OCI-LY3 (cell line): ENCODE data around the gene UBA52.
A peak's percentile ranks its signal among the peaks of the same experiment; 100 is the strongest.

ENCODE experiments used
- H2AFZ ChIP-seq: fragments of 200-600, 300-600 bp; shearing (Covaris generic); 2 replicates; pipeline ENCODE4 v1.6.0; 2014; ENCODE audit warnings: antibody characterized with exemption, low read depth, low read length
- H3K27ac ChIP-seq: fragments of 200-600, 300-600 bp; sonication (generic); 2 replicates; pipeline ENCODE4 v1.5.1; 2014; ENCODE audit warnings: mild to moderate bottlenecking, low read length, moderate library complexity, mixed read lengths
- H3K27me3 ChIP-seq: fragments of 200-600, 300-600 bp; sonication (generic); 2 replicates; pipeline ENCODE4 v1.6.1; 2014; ENCODE audit warnings: low read depth, low read length, mixed read lengths
- H3K36me3 ChIP-seq: fragments of 200-600, 300-600 bp; sonication (generic); replicated peaks from 2 replicates; pipeline ENCODE3; 2014; ENCODE audit warnings: low read depth, low read length, mixed read lengths
- H3K4me1 ChIP-seq: fragments of 300-600, 200-600 bp; sonication (generic); 2 replicates; pipeline ENCODE4 v1.6.1; 2014; ENCODE audit warnings: low read length, mixed read lengths
- H3K4me2 ChIP-seq: fragments of 200-600, 300-600 bp; sonication (generic); 2 replicates; pipeline ENCODE4 v1.6.1; 2014; ENCODE audit warnings: low read length, mixed read lengths
- H3K4me3 ChIP-seq: fragments of 300-600, 200-600 bp; sonication (generic); 2 replicates; pipeline ENCODE4 v1.5.1; 2014; ENCODE audit warnings: antibody characterized with exemption, mild to moderate bottlenecking, low read length, moderate library complexity
- H3K79me2 ChIP-seq: fragments of 300-600, 200-600 bp; shearing (Covaris generic); 2 replicates; pipeline ENCODE4 v1.6.1; 2014; ENCODE audit warnings: mild to moderate bottlenecking, low read length, mixed read lengths
- H3K9ac ChIP-seq: fragments of 300-600, 200-600 bp; shearing (Covaris generic); 2 replicates; pipeline ENCODE4 v1.6.0; 2014; ENCODE audit warnings: mild to moderate bottlenecking, low read length, moderate library complexity
- H3K9me3 ChIP-seq: fragments of 200-600, 300-600 bp; shearing (Covaris generic); 2 replicates; pipeline ENCODE4 v1.6.1; 2014; ENCODE audit warnings: low read length, mixed read lengths; ENCODE audit not compliant: insufficient read depth
- H4K20me1 ChIP-seq: fragments of 200-600, 300-600 bp; sonication (generic); 2 replicates; pipeline ENCODE4 v1.6.1; 2016; ENCODE audit warnings: low read length, mixed read lengths; ENCODE audit not compliant: insufficient read depth
- EZH2phosphoT487 ChIP-seq: fragments of 200-600 bp; shearing (Covaris generic); IDR thresholded peaks from 2 replicates; pipeline ENCODE4 v1.6.1; 2018; ENCODE audit warnings: antibody characterized with exemption, mixed run types, low read depth
- TF ChIP-seq, protein P1 (sequence below): fragments of 200-600, 300-600 bp; sonication (generic); IDR thresholded peaks from 2 replicates; pipeline ENCODE4 v1.5.1; 2014; ENCODE audit warnings: antibody characterized with exemption, low read length, low read depth

UBA52 gene

DNA sequence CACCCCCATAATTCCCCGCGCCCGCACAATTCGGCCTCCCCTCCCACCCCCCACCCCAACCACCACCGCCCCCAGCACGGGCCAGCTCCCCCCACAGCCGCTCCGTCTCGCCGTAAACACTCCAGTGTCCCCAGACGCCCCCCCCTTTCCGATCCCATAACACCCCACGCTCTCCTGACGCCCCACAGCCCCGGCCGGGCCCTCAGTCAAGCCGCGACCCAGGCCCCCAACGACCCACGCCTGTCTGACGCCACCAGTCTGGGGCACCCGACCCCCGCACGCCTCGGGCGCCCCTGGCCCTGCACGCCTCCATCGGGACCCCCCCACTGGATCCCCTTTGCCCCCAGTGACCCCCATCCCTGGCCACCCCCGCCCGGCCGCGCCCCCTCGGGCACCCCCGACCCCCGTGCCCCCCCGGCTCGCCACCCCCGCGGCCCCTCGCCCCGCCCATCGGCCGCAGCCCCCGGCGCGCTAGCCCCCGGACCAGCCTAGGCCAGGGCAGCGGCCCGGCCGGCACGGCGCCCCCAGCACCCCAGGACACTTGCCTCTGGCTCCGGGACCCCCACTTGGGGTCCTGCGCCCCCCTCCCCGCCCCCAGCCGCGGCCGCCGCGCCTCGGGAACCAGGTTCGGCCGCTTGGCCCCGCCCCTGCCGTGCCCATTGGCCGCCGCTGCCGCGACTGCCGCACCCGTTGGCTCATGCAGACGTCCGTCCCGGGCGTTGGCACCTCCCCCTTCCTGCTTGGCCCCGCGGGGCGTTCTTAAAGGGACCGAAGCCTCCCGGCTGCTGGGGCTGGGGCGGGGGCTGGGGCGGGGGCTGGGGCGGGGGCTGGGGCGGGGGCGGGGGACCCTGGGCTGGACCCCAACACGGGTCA, 28.5 kb upstream of the UBA52 start, which contains the start of gene FKBP8:
Gene FKBP8 (minus strand): TSS at position 633 of the 873 bp plus-strand sequence. CDS start 1,603 bp downstream, outside the sequence.
- peaks cover 20% of the 10 kb centered on the region for H3K79me2 ChIP-seq
- no peaks in the 10 kb centered on the region for H3K27me3 ChIP-seq
- TF ChIP-seq, protein P1, sequence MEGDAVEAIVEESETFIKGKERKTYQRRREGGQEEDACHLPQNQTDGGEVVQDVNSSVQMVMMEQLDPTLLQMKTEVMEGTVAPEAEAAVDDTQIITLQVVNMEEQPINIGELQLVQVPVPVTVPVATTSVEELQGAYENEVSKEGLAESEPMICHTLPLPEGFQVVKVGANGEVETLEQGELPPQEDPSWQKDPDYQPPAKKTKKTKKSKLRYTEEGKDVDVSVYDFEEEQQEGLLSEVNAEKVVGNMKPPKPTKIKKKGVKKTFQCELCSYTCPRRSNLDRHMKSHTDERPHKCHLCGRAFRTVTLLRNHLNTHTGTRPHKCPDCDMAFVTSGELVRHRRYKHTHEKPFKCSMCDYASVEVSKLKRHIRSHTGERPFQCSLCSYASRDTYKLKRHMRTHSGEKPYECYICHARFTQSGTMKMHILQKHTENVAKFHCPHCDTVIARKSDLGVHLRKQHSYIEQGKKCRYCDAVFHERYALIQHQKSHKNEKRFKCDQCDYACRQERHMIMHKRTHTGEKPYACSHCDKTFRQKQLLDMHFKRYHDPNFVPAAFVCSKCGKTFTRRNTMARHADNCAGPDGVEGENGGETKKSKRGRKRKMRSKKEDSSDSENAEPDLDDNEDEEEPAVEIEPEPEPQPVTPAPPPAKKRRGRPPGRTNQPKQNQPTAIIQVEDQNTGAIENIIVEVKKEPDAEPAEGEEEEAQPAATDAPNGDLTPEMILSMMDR: no peak
- TF ChIP-seq EZH2phosphoT487: no peak
- H3K27ac ChIP-seq: peak within 1 kb of the TSS; percentile 64
- H3K36me3 ChIP-seq: peaks cover 25% of the 10 kb centered on the region
- peak within 1 kb of the TSS; percentile 37 for H2AFZ ChIP-seq
- H3K9ac ChIP-seq: peak within 1 kb of the TSS; percentile 88
- peaks cover 15% of the 10 kb centered on the region for H3K4me1 ChIP-seq
- no peaks in the 10 kb centered on the region; the same call in 1 of the 2 replicates for H4K20me1 ChIP-seq
- no peaks in the 10 kb centered on the region for H3K9me3 ChIP-seq
- peak within 1 kb of the TSS; percentile 84 for H3K4me3 ChIP-seq
- peak within 1 kb of the TSS; percentile 94 for H3K4me2 ChIP-seq

DNA sequence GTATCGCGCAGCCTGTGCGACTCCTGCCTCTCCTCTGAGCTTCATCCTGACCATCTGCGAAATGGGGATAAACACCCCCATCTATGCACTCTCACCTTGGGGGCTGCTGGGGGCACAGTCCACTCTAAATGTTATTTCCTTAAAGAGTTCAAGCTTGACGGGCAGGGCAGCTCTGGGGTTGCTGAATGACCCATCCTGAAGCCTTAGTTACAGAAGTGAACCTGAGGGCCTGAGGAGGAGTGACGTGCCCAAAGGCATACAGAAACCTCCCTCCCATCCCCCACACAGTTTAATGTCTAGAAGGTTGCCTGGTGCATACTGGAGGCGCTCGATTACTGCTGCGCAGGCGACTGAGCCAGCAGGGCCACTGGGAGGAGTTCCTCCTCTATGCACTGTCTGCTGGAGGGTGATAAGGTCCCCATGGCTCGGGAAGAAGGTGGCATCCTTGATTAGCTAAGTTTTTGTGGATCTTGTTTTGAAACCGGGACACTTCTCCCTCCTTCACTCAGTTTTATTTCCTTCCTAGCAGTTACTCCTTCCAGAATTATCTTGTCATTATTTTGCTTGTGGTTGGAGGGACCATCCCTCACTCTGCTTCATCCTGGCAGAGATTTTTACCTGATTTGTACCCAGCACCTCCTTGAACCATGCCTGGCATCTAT, 27.7 kb upstream of the UBA52 start:
- peak overlapping the region; percentile 70 for H3K9ac ChIP-seq
- H3K4me2 ChIP-seq: peak overlapping the region; percentile 68
- no peaks in the 10 kb centered on the region for H3K27me3 ChIP-seq
- H4K20me1 ChIP-seq: no peaks in the 10 kb centered on the region; the same call in 1 of the 2 replicates
- H3K4me1 ChIP-seq: peaks cover 15% of the 10 kb centered on the region
- peak overlapping the region; percentile 64 for H3K27ac ChIP-seq
- H3K9me3 ChIP-seq: no peaks in the 10 kb centered on the region
- TF ChIP-seq EZH2phosphoT487: no peak
- TF ChIP-seq, protein P1: peak; percentile 70
- peaks cover 21% of the 10 kb centered on the region for H3K36me3 ChIP-seq
- H3K79me2 ChIP-seq: peaks cover 20% of the 10 kb centered on the region
- peak overlapping the region; percentile 37 for H2AFZ ChIP-seq
- H3K4me3 ChIP-seq: peak overlapping the region; percentile 76

DNA sequence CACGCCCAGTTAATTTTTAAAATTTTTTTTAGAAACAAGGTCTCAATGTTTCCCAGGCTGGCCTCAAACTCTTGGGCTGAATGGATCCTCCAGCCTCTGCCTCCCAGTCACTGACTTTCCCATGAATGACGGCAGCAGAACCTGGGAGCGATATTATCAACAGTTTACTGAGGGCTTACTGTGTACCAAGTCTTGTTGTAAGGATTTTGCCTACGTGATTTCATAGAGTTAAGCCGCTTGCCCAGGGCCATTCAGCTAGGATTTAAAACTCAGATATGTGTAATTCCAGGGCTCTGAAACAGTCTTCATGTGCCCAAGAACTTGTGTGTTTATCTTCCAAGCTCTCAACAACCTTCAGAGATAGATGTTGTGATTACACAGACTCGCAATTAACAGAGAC, 20.0 kb upstream of the UBA52 start:
- H3K36me3 ChIP-seq: no peaks in the 10 kb centered on the region
- H3K9me3 ChIP-seq: no peaks in the 10 kb centered on the region
- H3K79me2 ChIP-seq: no peaks in the 10 kb centered on the region
- no peak overlapping the region for H3K4me2 ChIP-seq
- 0 out of 2 replicates have a peak, but pooled peaks cover 4% of the 10 kb centered on the region for H3K4me1 ChIP-seq
- no peak overlapping the region for H3K27ac ChIP-seq
- 0 out of 2 replicates have a peak, but pooled peaks cover 5% of the 10 kb centered on the region for H3K27me3 ChIP-seq
- H4K20me1 ChIP-seq: no peaks in the 10 kb centered on the region
- no peak overlapping the region for H2AFZ ChIP-seq
- no peak overlapping the region for H3K9ac ChIP-seq
- TF ChIP-seq, protein P1: no peak
- TF ChIP-seq EZH2phosphoT487: no peak
- no peak overlapping the region for H3K4me3 ChIP-seq
